GM10248 (cell line): ENCODE measurements around the gene ZNF80.

ENCODE experiments used
- CTCF ChIA-PET: fragments of 300-600 bp; sonication (Branson Sonifier 250); formaldehyde crosslinking; extraction: SDS; loops from one replicate; lab custom pipeline; 2021; ENCODE audit warnings: antibody characterized with exemption; lab: Yijun Ruan, JAX
- POLR2A ChIA-PET: fragments of 350-650 bp; sonication (Branson Sonifier 250); formaldehyde crosslinking; extraction: SDS; loops from one replicate; lab custom pipeline; 2020; ENCODE audit warnings: antibody characterized with exemption; lab: Yijun Ruan, JAX
- DNase-seq: peaks from one replicate; pipeline ENCODE4 v3.0.0; 2012; ENCODE audit errors: extremely low spot score
- CTCF ChIP-seq: IDR thresholded peaks from 2 replicates; pipeline ENCODE4 v1.5.1; 2012; ENCODE audit warnings: mild to moderate bottlenecking, low read depth; ENCODE audit errors: extremely low read depth, missing control alignments, control extremely low read depth

The ZNF80 gene

GRCh38 chr3:114221881-114222264, 15.5 kb downstream of the ZNF80 start:
- POLR2A ChIA-PET = no interaction called here
- CTCF ChIA-PET = interaction anchor here (0.7 to 2.4 kb wide), 6 partner anchors 8 to 69 kb away, joined by 3 to 9 read pairs (median 4); no protein-coding TSS in a partner anchor
- no peak for DNase-seq
- TF ChIP-seq CTCF = no peak

- TF ChIP-seq CTCF = no peak
- no peak for DNase-seq
- ChIA-PET POLR2A (no interaction called here), CTCF (interaction anchor here (0.7 to 2.4 kb wide), 6 partner anchors 8 to 70 kb away, joined by 3 to 9 read pairs (median 4); no protein-coding TSS in a partner anchor)
These were observed 16.1 kb downstream of the ZNF80 start for GRCh38 chr3:114221165-114221880.

GRCh38 chr3:114219741-114220140, 17.6 kb downstream of the ZNF80 start:
- TF ChIP-seq CTCF = no peak
- CTCF ChIA-PET = interaction anchor here (1.2 to 2.5 kb wide), 2 partner anchors 15 to 26 kb away, joined by 3 to 12 read pairs; no protein-coding TSS in a partner anchor
- POLR2A ChIA-PET = no interaction called here
- no peak for DNase-seq

- POLR2A ChIA-PET = no interaction called here
- CTCF ChIA-PET = interaction anchor here (1.0 to 2.5 kb wide), 3 partner anchors 12 to 27 kb away, joined by 3 to 12 read pairs (median 3); no protein-coding TSS in a partner anchor
- DNase-seq = no peak
- TF ChIP-seq CTCF = no peak
These were observed 18.7 kb downstream of the ZNF80 start for GRCh38 chr3:114218578-114219185.

- no peak for DNase-seq
- no peak for TF ChIP-seq CTCF
- POLR2A ChIA-PET = no interaction called here
- CTCF ChIA-PET = interaction anchor here (1.0 to 2.5 kb wide), 3 partner anchors 10 to 13 kb away, joined by 3 to 12 read pairs (median 4); no protein-coding TSS in a partner anchor
These were observed 19.4 kb downstream of the ZNF80 start for GRCh38 chr3:114218006-114218405.

- POLR2A ChIA-PET = no interaction called here
- CTCF ChIA-PET = interaction anchor here (1.5 to 2.5 kb wide), 2 partner anchors 10 to 12 kb away, joined by 4 to 12 read pairs; no protein-coding TSS in a partner anchor
- DNase-seq = no peak
- TF ChIP-seq CTCF = no peak
These were observed 20.1 kb downstream of the ZNF80 start for GRCh38 chr3:114217266-114217665.
